ENCODE data around the gene CAPN5.

The CAPN5 gene

DNA sequence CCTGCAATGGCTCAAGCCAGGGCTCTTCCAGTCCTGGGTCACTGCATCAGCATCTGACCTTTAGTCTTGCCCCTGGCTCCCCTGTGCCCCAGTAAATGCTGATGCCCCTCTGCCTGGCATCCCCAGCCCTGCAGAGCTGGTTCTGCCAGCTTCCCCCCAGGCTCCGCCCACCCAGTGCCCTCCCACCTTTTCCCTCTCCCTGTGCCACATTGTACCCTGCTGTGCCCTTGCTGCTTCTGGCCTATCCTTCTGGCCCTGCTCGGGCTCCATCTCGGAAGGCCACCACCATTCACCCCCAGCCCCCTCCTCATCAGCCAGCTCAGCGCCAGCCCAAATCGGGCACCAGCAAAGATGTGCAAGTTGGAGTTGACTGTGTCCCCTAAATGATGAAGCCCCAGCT, 7.4 kb downstream of the CAPN5 start:
- H3K4me2 ChIP-seq (ENCODE audit: low read length) = no peak overlapping the region

DNA sequence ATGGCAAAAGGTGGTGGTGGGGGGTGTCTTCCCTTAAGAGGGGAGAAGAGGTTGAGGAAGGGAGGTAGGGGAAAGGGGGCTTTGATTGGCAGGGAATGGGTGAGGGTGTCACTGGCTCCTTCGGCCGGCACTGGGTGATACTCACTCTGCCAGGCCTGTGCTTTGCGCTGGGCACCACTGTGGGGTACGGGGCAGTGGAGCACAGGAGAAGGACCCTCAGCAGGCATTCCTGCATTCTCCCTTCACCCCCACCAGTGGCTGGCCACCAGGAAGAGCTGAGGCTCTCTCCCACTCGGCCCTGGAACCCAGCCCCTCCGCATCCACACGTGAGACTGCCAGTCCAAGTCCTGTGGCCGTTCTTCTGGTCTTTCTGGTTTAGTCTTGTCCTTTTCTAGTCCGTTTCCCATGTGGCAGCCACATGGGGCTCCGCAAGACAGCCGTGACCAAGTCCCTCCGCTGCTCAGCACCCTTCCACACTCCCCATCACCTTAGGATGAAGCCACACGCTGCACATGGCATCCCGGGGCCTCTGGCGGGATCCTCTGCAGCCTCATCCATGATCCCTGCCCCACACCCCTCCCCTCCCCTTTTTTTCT, 8.0 kb downstream of the CAPN5 start:
- H3K4me1 ChIP-seq (ENCODE audit: insufficient read depth, low read length, severe bottlenecking) = no peaks in the 10 kb centered on the region
- H3K27me3 ChIP-seq (ENCODE audit: insufficient read depth, low read length) = no peaks in the 10 kb centered on the region; the same call in 1 of the 2 replicates
- H3K9me3 ChIP-seq (ENCODE audit: low read length) = 0 out of 2 replicates have a peak, but pooled peaks cover 4% of the 10 kb centered on the region
- H3K36me3 ChIP-seq (ENCODE audit: insufficient read depth, low read length) = no peaks in the 10 kb centered on the region; the same call in 1 of the 2 replicates
- H3F3A ChIP-seq (ENCODE audit: insufficient read depth, low read length) = no peaks in the 10 kb centered on the region
- no peak overlapping the region for H3K27ac ChIP-seq (ENCODE audit: low read depth, low read length, poor library complexity, severe bottlenecking)
- no peaks in the 10 kb centered on the region for H3K9me2 ChIP-seq (ENCODE audit: low read depth, low read length)
- no peak overlapping the region for H3K9ac ChIP-seq (ENCODE audit: low read length)
- TF ChIP-seq EZH2 (IDR thresholded peaks at IDR 0.05; ENCODE audit: borderline replicate concordance, low read length) = no peak
- TF ChIP-seq, protein P1, sequence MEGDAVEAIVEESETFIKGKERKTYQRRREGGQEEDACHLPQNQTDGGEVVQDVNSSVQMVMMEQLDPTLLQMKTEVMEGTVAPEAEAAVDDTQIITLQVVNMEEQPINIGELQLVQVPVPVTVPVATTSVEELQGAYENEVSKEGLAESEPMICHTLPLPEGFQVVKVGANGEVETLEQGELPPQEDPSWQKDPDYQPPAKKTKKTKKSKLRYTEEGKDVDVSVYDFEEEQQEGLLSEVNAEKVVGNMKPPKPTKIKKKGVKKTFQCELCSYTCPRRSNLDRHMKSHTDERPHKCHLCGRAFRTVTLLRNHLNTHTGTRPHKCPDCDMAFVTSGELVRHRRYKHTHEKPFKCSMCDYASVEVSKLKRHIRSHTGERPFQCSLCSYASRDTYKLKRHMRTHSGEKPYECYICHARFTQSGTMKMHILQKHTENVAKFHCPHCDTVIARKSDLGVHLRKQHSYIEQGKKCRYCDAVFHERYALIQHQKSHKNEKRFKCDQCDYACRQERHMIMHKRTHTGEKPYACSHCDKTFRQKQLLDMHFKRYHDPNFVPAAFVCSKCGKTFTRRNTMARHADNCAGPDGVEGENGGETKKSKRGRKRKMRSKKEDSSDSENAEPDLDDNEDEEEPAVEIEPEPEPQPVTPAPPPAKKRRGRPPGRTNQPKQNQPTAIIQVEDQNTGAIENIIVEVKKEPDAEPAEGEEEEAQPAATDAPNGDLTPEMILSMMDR (IDR thresholded peaks at IDR 0.05; ENCODE audit: low read length) = no peak
- no peaks in the 10 kb centered on the region for H4K20me1 ChIP-seq (ENCODE audit: insufficient read depth, low read length)
- H2AFZ ChIP-seq (ENCODE audit: low read length) = no peak overlapping the region
- no peaks in the 10 kb centered on the region for H3K79me2 ChIP-seq (ENCODE audit: insufficient read depth, low read length)
- no peak overlapping the region for H3K4me3 ChIP-seq (ENCODE audit: low read depth, low read length, poor library complexity, severe bottlenecking)
- H3K4me2 ChIP-seq (ENCODE audit: low read length) = no peak overlapping the region

More for the DNA sequence above, 7.4 kb downstream of the CAPN5 start:
- H3K36me3 ChIP-seq (ENCODE audit: insufficient read depth, low read length) = no peaks in the 10 kb centered on the region; the same call in 1 of the 2 replicates
- no peak overlapping the region for H2AFZ ChIP-seq (ENCODE audit: low read length)
- H3K4me1 ChIP-seq (ENCODE audit: insufficient read depth, low read length, severe bottlenecking) = no peaks in the 10 kb centered on the region
- TF ChIP-seq, protein P1 (IDR thresholded peaks at IDR 0.05; ENCODE audit: low read length) = no peak
- no peak for TF ChIP-seq EZH2 (IDR thresholded peaks at IDR 0.05; ENCODE audit: borderline replicate concordance, low read length)
- no peak overlapping the region for H3K4me3 ChIP-seq (ENCODE audit: low read depth, low read length, poor library complexity, severe bottlenecking)
- H3K27me3 ChIP-seq (ENCODE audit: insufficient read depth, low read length) = no peaks in the 10 kb centered on the region; the same call in 1 of the 2 replicates
- H4K20me1 ChIP-seq (ENCODE audit: insufficient read depth, low read length) = no peaks in the 10 kb centered on the region
- no peaks in the 10 kb centered on the region for H3F3A ChIP-seq (ENCODE audit: insufficient read depth, low read length)
- no peaks in the 10 kb centered on the region for H3K9me2 ChIP-seq (ENCODE audit: low read depth, low read length)
- 0 out of 2 replicates have a peak, but pooled peaks cover 4% of the 10 kb centered on the region for H3K9me3 ChIP-seq (ENCODE audit: low read length)
- H3K9ac ChIP-seq (ENCODE audit: low read length) = no peak overlapping the region
- no peak overlapping the region for H3K27ac ChIP-seq (ENCODE audit: low read depth, low read length, poor library complexity, severe bottlenecking)
- no peaks in the 10 kb centered on the region for H3K79me2 ChIP-seq (ENCODE audit: insufficient read depth, low read length)

DNA sequence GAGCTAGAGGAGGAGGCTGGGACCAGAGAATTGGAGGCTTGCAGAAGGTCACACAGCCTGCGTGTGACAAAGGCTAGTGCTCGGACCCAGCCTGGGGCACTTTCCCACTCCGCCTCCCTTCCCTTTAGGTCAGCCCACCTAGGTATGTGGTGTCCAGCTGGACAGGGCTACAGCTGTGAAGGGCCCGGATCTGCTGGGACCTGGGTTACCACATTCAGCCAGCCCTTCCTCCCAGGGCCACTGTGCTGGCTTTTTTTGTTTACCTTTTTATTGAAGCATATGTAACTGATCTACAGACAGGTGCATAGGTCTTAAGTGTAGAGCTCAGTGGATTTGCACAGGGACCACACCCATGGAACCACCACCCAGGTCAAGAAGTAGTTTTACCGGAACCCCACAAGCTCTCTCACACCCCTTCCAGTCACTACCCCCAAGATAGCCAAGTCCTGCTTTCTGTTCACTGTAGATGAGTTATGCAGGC, 8.7 kb downstream of the CAPN5 start:
- no peak overlapping the region for H3K4me2 ChIP-seq (ENCODE audit: low read length)
- no peaks in the 10 kb centered on the region for H3K4me1 ChIP-seq (ENCODE audit: insufficient read depth, low read length, severe bottlenecking)
- H3K36me3 ChIP-seq (ENCODE audit: insufficient read depth, low read length) = no peaks in the 10 kb centered on the region; the same call in 1 of the 2 replicates
- H3K27ac ChIP-seq (ENCODE audit: low read depth, low read length, poor library complexity, severe bottlenecking) = no peak overlapping the region
- no peaks in the 10 kb centered on the region for H3K9me2 ChIP-seq (ENCODE audit: low read depth, low read length)
- H3K79me2 ChIP-seq (ENCODE audit: insufficient read depth, low read length) = no peaks in the 10 kb centered on the region
- no peaks in the 10 kb centered on the region for H4K20me1 ChIP-seq (ENCODE audit: insufficient read depth, low read length)
- H3K27me3 ChIP-seq (ENCODE audit: insufficient read depth, low read length) = no peaks in the 10 kb centered on the region; the same call in 1 of the 2 replicates
- H3K9me3 ChIP-seq (ENCODE audit: low read length) = 0 out of 2 replicates have a peak, but pooled peaks cover 4% of the 10 kb centered on the region
- H2AFZ ChIP-seq (ENCODE audit: low read length) = no peak overlapping the region
- no peak overlapping the region for H3K9ac ChIP-seq (ENCODE audit: low read length)
- TF ChIP-seq, protein P1 (IDR thresholded peaks at IDR 0.05; ENCODE audit: low read length) = no peak
- TF ChIP-seq EZH2 (IDR thresholded peaks at IDR 0.05; ENCODE audit: borderline replicate concordance, low read length) = no peak
- no peaks in the 10 kb centered on the region for H3F3A ChIP-seq (ENCODE audit: insufficient read depth, low read length)
- H3K4me3 ChIP-seq (ENCODE audit: low read depth, low read length, poor library complexity, severe bottlenecking) = no peak overlapping the region
